Hepatocyte (in vitro differentiated cells): ENCODE results near the gene SPACA4. TPM values are rescaled to one million over a fixed set of nuclear protein-coding genes. Genes with fewer than 3 reads are reported as not detected.

ENCODE experiments used
- DNase-seq: peaks from one replicate; pipeline ENCODE4 v3.0.0-alpha.2; 2016; ENCODE audit warnings: low spot score
- H2AFZ ChIP-seq: fragments of 200-600 bp; sonication (generic); 2 replicates; pipeline ENCODE4 v1.6.0; 2016; ENCODE audit warnings: antibody characterized with exemption, mild to moderate bottlenecking
- H3K27ac ChIP-seq: fragments of 200-600 bp; sonication (generic); 2 replicates; pipeline ENCODE4 v1.5.1; 2016; ENCODE audit warnings: mild to moderate bottlenecking
- H3K27me3 ChIP-seq: fragments of 200-600 bp; sonication (generic); 2 replicates; pipeline ENCODE4 v1.6.1; 2016
- H3K36me3 ChIP-seq: fragments of 200-600 bp; sonication (generic); replicated peaks from 2 replicates; pipeline ENCODE4 v1.5.1; 2016; ENCODE audit warnings: low read depth; ENCODE audit not compliant: insufficient read depth
- H3K4me1 ChIP-seq: fragments of 200-600 bp; sonication (generic); 2 replicates; pipeline ENCODE4 v1.5.1; 2016; ENCODE audit warnings: mild to moderate bottlenecking, moderate library complexity; ENCODE audit not compliant: insufficient read depth
- H3K4me2 ChIP-seq: fragments of 200-600 bp; sonication (generic); 2 replicates; pipeline ENCODE4 v1.6.0; 2016
- H3K4me3 ChIP-seq: fragments of 200-600 bp; sonication (generic); 2 replicates; pipeline ENCODE4 v1.5.1; 2016; ENCODE audit warnings: mild to moderate bottlenecking
- H3K79me2 ChIP-seq: fragments of 200-600 bp; sonication (generic); 2 replicates; pipeline ENCODE4 v1.6.0; 2017; ENCODE audit warnings: mild to moderate bottlenecking
- H3K9me2 ChIP-seq: fragments of 200-600 bp; sonication (generic); replicated peaks from 2 replicates; pipeline ENCODE4 v1.6.0; 2017; ENCODE audit warnings: mild to moderate bottlenecking; ENCODE audit not compliant: insufficient read depth
- H3K9me3 ChIP-seq: fragments of 200-600 bp; sonication (generic); 2 replicates; pipeline ENCODE4 v1.5.1; 2016; ENCODE audit warnings: low read depth, mild to moderate bottlenecking
- H4K20me1 ChIP-seq: fragments of 200-600 bp; sonication (generic); 2 replicates; pipeline ENCODE4 v1.6.0; 2016; ENCODE audit warnings: mild to moderate bottlenecking; ENCODE audit not compliant: insufficient read depth, poor library complexity, severe bottlenecking
- EZH2 ChIP-seq: fragments of 200-600 bp; sonication (generic); IDR thresholded peaks from 2 replicates; pipeline ENCODE4 v1.6.1; 2016; ENCODE audit warnings: antibody characterized with exemption, mild to moderate bottlenecking, borderline replicate concordance
- EZH2phosphoT487 ChIP-seq: fragments of 200-600 bp; sonication (generic); IDR thresholded peaks from one replicate; pipeline ENCODE4 v1.6.1; 2018; ENCODE audit warnings: antibody characterized with exemption, mild to moderate bottlenecking, low read depth, moderate library complexity; ENCODE audit not compliant: unreplicated experiment, severe bottlenecking
- WGBS: methylation state at CpG from one replicate; pipeline ENCODE4 v1.1.6; 2016; ENCODE audit warnings: low lambda C conversion rate; ENCODE audit errors: missing lambda C conversion rate; 5-methylcytosine and 5-hydroxymethylcytosine counted together
- polyA plus RNA-seq: library from polyadenylated mRNA; unstranded; fragments of >200 nt; fragmentation: Nextera tagmentation; extraction: Ambion mirVana; gene quantifications from 2 replicates; pipeline ENCODE4 v1.2.1, GENCODE V29; 2016
- total RNA-seq: library from RNA; depleted of rRNA; stranded (reverse); fragments of >200 nt; gene quantifications from 2 replicates; pipeline ENCODE4 v1.2.3, GENCODE V29; 2014
- TF ChIP-seq, protein P1 (sequence below): fragments of 200-600 bp; sonication (generic); IDR thresholded peaks from 2 replicates; pipeline ENCODE4 v1.5.1; 2016; ENCODE audit warnings: antibody characterized with exemption, mild to moderate bottlenecking; ENCODE audit not compliant: poor library complexity

The SPACA4 gene
- total and polyA plus RNA-seq, 2 experiments from 2014 or later, result 0.30 TPM; not detected in 1

DNA sequence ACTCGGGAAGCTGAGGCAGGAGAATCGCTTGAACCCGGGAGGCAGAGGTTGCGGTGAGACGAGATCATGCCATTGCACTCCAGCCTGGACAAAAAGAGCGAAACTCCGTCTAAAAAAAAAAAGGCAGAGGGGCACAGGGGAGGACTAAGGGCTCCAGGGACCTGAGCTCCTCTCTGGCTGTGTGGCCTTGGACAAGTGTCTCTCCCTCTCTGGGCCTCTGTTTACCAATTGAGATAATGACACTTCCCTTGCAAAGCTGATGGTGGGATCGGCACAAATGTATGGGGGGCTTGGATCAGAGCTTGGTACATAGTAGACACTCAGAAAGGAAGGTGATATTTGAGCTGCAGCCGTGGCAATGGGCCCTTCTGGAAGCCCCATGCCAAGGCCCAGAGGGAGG lies 11.4 kb upstream of the SPACA4 start:
- no peaks in the 10 kb centered on the region for H3K9me3 ChIP-seq
- H3K27ac ChIP-seq, result no peak overlapping the region
- no peaks in the 10 kb centered on the region for H3K79me2 ChIP-seq
- H3K27me3 ChIP-seq, result no peaks in the 10 kb centered on the region
- WGBS, result 89% methylated on average over 9 of the region's 9 CpGs
- H3K4me2 ChIP-seq, result no peak overlapping the region
- no peaks in the 10 kb centered on the region for H3K9me2 ChIP-seq
- H3K36me3 ChIP-seq, result no peaks in the 10 kb centered on the region
- TF ChIP-seq EZH2phosphoT487 (no peak), EZH2 (no peak)
- TF ChIP-seq, protein P1, sequence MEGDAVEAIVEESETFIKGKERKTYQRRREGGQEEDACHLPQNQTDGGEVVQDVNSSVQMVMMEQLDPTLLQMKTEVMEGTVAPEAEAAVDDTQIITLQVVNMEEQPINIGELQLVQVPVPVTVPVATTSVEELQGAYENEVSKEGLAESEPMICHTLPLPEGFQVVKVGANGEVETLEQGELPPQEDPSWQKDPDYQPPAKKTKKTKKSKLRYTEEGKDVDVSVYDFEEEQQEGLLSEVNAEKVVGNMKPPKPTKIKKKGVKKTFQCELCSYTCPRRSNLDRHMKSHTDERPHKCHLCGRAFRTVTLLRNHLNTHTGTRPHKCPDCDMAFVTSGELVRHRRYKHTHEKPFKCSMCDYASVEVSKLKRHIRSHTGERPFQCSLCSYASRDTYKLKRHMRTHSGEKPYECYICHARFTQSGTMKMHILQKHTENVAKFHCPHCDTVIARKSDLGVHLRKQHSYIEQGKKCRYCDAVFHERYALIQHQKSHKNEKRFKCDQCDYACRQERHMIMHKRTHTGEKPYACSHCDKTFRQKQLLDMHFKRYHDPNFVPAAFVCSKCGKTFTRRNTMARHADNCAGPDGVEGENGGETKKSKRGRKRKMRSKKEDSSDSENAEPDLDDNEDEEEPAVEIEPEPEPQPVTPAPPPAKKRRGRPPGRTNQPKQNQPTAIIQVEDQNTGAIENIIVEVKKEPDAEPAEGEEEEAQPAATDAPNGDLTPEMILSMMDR, result no peak
- H2AFZ ChIP-seq, result no peak overlapping the region
- H4K20me1 ChIP-seq, result no peaks in the 10 kb centered on the region
- H3K4me3 ChIP-seq, result no peak overlapping the region
- H3K4me1 ChIP-seq, result no peaks in the 10 kb centered on the region
- DNase-seq, result no peak

DNA sequence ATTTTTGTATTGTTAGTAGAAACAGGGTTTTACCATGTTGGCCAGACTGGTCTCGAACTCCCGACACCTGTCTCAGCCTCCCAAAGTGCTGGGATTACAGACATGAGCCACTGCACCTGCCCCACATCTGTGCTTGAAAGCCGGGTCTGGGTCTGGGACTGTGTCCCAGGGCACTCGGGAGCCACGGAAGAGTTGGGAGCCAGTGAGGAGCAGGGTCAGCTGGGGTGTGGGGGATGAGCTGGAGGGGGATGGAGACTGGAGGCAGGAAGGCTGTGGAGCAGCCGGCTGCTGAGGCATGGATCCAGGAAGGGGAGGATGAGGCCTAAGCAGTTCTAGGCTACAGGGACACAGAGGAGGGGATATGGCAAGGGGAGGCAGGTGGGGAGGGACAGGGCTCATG lies 10.7 kb upstream of the SPACA4 start:
- H3K4me3 ChIP-seq, result no peak overlapping the region
- no peak overlapping the region for H2AFZ ChIP-seq
- no peaks in the 10 kb centered on the region for H3K36me3 ChIP-seq
- H3K27me3 ChIP-seq, result no peaks in the 10 kb centered on the region
- TF ChIP-seq EZH2, result no peak
- TF ChIP-seq EZH2phosphoT487, result no peak
- TF ChIP-seq, protein P1, result no peak
- no peaks in the 10 kb centered on the region for H4K20me1 ChIP-seq
- no peaks in the 10 kb centered on the region for H3K9me2 ChIP-seq
- H3K4me1 ChIP-seq, result no peaks in the 10 kb centered on the region
- no peaks in the 10 kb centered on the region for H3K79me2 ChIP-seq
- no peaks in the 10 kb centered on the region for H3K9me3 ChIP-seq
- H3K4me2 ChIP-seq, result no peak overlapping the region
- DNase-seq, result no peak
- no peak overlapping the region for H3K27ac ChIP-seq
- WGBS, result 88% methylated on average over 6 of the region's 6 CpGs

DNA sequence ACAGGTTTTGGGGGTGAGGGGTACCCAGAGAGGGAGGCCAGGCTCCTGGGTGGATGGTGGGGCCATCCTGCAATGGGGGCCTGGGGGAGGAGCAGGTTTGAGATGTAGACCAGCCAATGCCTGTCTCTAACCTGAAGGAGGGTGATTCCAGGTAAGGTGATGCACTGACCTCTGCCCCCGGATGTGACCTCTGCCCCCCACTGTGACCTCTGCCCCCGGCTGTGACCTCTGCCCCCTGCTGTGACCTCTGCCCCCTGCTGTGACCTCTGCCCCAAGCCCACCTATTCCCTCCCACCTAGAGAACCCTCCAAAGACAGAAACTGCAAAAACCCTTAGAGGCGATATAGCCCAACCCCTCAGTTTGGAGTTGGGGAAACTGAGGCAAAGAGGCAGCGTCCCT lies 10.3 kb upstream of the SPACA4 start:
- Histone ChIP-seq H3K27me3 (no peaks in the 10 kb centered on the region), H3K4me1 (no peaks in the 10 kb centered on the region), H3K4me2 (no peak overlapping the region), H3K4me3 (no peak overlapping the region), H3K9me3 (no peaks in the 10 kb centered on the region), H3K27ac (no peak overlapping the region), H3K79me2 (no peaks in the 10 kb centered on the region), H2AFZ (no peak overlapping the region), H3K36me3 (no peaks in the 10 kb centered on the region), H4K20me1 (no peaks in the 10 kb centered on the region), H3K9me2 (no peaks in the 10 kb centered on the region)
- DNase-seq, result no peak
- TF ChIP-seq EZH2phosphoT487 (no peak), EZH2 (no peak)
- TF ChIP-seq, protein P1, result no peak
- WGBS, result 87% methylated on average over 3 of the region's 4 CpGs
